A673 (cell line): Measurements from ENCODE around the gene RSRC1.

Experiments used
- EZH2 ChIP-seq: fragments of 200-600 bp; sonication (generic); IDR thresholded peaks from 2 replicates; pipeline ENCODE4 v1.6.1; 2017; ENCODE audit warnings: borderline replicate concordance, low read depth, mild to moderate bottlenecking, mixed read lengths, antibody characterized with exemption, low read length; ENCODE audit not compliant: poor library complexity, severe bottlenecking
- TF ChIP-seq, protein P1 (sequence below): fragments of 300-800, 200-600 bp; sonication (generic); conservative IDR thresholded peaks from 2 replicates; pipeline ENCODE4 v1.5.1; 2017; ENCODE audit warnings: low read depth, mild to moderate bottlenecking, antibody characterized with exemption, low read length, moderate library complexity, mixed read lengths

DNA sequence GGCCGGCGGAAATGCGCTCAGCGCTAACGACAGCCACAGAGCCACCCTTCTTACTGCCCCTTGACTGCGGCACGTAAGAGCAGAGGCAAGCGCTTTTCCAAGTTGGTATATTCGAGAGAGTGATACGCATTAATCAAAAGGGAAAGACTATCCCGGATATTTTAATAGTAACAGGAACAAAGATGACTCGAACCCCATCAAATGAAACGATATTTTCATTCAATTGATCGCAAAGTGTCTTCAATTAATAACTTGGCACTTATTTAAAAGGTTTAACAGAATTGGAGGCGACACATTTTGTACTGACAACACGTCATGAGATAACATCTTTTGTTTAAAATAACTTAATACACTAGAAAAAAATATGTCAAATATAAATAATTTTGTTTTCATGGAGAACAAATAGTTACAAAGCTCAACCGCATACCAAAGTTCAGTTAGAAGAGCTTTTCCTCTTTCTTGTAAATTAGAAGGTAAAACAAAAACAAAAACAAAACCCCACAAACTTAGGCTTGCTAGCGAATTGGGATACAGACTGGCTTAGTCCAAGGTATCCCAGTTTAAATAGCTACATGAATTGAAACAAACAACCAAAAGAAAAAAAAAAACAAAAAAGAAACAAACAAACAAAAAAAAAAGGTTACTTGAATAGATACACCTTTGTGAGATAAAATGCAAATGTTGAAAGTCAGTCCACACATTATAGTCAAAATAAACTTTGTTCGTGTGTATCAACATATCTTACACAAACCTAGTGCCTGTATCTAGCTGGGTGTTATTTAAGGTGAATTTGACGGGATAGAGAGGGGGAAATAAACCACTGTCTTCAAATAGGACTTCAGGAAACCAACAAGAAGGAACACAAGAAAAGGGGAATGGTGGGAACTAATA is 13.8 kb upstream of the RSRC1 start:
- TF ChIP-seq, protein P1, sequence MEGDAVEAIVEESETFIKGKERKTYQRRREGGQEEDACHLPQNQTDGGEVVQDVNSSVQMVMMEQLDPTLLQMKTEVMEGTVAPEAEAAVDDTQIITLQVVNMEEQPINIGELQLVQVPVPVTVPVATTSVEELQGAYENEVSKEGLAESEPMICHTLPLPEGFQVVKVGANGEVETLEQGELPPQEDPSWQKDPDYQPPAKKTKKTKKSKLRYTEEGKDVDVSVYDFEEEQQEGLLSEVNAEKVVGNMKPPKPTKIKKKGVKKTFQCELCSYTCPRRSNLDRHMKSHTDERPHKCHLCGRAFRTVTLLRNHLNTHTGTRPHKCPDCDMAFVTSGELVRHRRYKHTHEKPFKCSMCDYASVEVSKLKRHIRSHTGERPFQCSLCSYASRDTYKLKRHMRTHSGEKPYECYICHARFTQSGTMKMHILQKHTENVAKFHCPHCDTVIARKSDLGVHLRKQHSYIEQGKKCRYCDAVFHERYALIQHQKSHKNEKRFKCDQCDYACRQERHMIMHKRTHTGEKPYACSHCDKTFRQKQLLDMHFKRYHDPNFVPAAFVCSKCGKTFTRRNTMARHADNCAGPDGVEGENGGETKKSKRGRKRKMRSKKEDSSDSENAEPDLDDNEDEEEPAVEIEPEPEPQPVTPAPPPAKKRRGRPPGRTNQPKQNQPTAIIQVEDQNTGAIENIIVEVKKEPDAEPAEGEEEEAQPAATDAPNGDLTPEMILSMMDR = no peak
- no peak for TF ChIP-seq EZH2
